ENCODE data around the gene SLC25A18.
"Not testable (repeated sequence)": the region's sequence is repeated elsewhere in the genome, so short reads cannot be mapped to it uniquely, and the experiment has no call there.

GRCh38 chr22:17521971-17522370, 41.3 kb upstream of the SLC25A18 start:
- TF ChIP-seq, protein P1, sequence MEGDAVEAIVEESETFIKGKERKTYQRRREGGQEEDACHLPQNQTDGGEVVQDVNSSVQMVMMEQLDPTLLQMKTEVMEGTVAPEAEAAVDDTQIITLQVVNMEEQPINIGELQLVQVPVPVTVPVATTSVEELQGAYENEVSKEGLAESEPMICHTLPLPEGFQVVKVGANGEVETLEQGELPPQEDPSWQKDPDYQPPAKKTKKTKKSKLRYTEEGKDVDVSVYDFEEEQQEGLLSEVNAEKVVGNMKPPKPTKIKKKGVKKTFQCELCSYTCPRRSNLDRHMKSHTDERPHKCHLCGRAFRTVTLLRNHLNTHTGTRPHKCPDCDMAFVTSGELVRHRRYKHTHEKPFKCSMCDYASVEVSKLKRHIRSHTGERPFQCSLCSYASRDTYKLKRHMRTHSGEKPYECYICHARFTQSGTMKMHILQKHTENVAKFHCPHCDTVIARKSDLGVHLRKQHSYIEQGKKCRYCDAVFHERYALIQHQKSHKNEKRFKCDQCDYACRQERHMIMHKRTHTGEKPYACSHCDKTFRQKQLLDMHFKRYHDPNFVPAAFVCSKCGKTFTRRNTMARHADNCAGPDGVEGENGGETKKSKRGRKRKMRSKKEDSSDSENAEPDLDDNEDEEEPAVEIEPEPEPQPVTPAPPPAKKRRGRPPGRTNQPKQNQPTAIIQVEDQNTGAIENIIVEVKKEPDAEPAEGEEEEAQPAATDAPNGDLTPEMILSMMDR (IDR thresholded peaks at IDR 0.05): not testable (repeated sequence)
- TF ChIP-seq POLR2A (IDR thresholded peaks at IDR 0.05): not testable (repeated sequence)
